Adrenal gland (tissue), 5 donors: ENCODE measurements around the gene GTF2F2.

ENCODE experiments used
- POLR2A ChIP-seq, 2 donors: fragments of 450-650 bp; IDR thresholded peaks; one replicate each; pipeline ENCODE4 v1.6.1; 2017; ENCODE audit warnings: antibody characterized with exemption in 2 of 2, mild to moderate bottlenecking in 2 of 2, moderate library complexity in 1 of 2
- TF ChIP-seq, protein P1 (sequence below), 6 experiments: fragments of 450-650 bp in 4 of 6; fragments of 200-600 bp in 2 of 6; sonication (generic) in 1 of 6; IDR thresholded peaks; 1 replicate in 5 of 6; 2 replicates in 1 of 6; pipeline versions ENCODE4 v1.5.1 to v1.8.0; 2016 to 2021; ENCODE audit warnings: antibody characterized with exemption in 6 of 6, mild to moderate bottlenecking in 2 of 6, moderate library complexity in 1 of 6
- donor health status: DM: no; HTN: no; CAD: no.

DNA sequence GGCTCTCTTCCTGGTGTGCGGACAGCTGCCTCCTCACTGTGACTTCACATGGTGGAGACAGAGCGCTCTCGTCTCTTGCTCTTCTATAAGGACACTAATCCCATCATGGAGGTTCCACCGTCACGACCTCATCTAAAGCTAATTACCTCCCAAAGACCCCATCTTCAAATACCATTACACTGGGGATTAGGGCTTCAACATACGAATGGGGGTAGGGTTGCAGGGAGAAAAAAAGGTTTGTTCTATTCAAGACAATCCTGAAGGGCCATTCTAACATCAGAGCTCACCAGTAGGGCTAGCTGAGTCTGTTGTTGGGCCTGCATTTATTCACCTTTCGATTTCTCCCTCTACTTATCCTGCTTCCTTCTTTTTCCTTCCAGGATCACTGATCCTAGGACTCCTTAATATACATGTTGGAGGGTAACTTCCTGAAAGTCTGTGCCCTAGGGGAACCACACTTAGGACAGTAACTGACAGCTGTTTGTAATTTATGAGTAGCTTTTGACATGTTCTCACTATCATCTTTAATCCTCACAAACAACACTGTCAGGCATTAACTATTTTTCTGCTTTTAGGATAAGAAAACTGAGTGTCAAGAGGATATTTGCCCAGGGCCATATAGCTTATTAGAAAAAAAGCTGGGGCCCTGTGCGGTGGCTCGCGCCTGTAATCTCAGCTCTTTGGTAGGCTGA, 18.8 kb upstream of the GTF2F2 start:
- TF ChIP-seq, protein P1, sequence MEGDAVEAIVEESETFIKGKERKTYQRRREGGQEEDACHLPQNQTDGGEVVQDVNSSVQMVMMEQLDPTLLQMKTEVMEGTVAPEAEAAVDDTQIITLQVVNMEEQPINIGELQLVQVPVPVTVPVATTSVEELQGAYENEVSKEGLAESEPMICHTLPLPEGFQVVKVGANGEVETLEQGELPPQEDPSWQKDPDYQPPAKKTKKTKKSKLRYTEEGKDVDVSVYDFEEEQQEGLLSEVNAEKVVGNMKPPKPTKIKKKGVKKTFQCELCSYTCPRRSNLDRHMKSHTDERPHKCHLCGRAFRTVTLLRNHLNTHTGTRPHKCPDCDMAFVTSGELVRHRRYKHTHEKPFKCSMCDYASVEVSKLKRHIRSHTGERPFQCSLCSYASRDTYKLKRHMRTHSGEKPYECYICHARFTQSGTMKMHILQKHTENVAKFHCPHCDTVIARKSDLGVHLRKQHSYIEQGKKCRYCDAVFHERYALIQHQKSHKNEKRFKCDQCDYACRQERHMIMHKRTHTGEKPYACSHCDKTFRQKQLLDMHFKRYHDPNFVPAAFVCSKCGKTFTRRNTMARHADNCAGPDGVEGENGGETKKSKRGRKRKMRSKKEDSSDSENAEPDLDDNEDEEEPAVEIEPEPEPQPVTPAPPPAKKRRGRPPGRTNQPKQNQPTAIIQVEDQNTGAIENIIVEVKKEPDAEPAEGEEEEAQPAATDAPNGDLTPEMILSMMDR (IDR thresholded peaks at IDR 0.05): no peak
- TF ChIP-seq POLR2A (IDR thresholded peaks at IDR 0.05): no peak
